Pancreas (tissue), 10 donors: Measurements from ENCODE around the gene INSYN1. TPM values are rescaled to one million over a fixed set of nuclear protein-coding genes. Genes with fewer than 3 reads are reported as not detected.
A peak's percentile ranks its signal among the peaks of the same experiment; 100 is the strongest.

Source experiments
- ATAC-seq, 4 donors: fragments of 200-7000 bp; cut with Tn5 transposase; one replicate each; pipeline versions ENCODE4 v1.8.0 to v1.9.1; 2020; ENCODE audit warnings: mild to moderate bottlenecking in 4 of 4, moderate library complexity in 4 of 4
- DNase-seq, 6 donors: peaks; one replicate each; pipeline ENCODE4 v3.0.0-alpha.2; 2020
- FAIRE-seq: peaks from 2 replicates; lab custom pipeline; 2012; peaks lifted over from hg19 to GRCh38; lab: Jason Lieb, UNC
- H3K27ac ChIP-seq, 4 donors: fragments of 200-600 bp; sonication (generic); 1 replicate in 3 of 4; 2 replicates in 1 of 4; pipeline versions ENCODE4 v1.5.0 to v1.8.0; 2020
- H3K27me3 ChIP-seq, 4 donors: fragments of 200-600 bp; one replicate each; pipeline ENCODE4 v1.8.0; 2021
- H3K36me3 ChIP-seq, 3 donors: fragments of 200-600 bp; sonication (generic) in 1 of 3; one replicate each; pipeline versions ENCODE4 v1.5.0 to v1.8.0; 2020 to 2021
- H3K4me1 ChIP-seq, 3 donors: fragments of 200-600 bp; one replicate each; pipeline ENCODE4 v1.8.0; 2021
- H3K4me3 ChIP-seq, 4 donors: fragments of 200-600 bp; sonication (generic) in 2 of 4; one replicate each; pipeline versions ENCODE4 v1.5.0 to v1.8.0; 2020 to 2021
- H3K9me3 ChIP-seq, 4 donors: fragments of 200-600 bp; one replicate each; pipeline ENCODE4 v1.8.0; 2021
- WGBS, 2 donors: extraction: QIAGEN DNeasy Blood & Tissue Kit; methylation state at CpG; one replicate each; pipeline ENCODE4 v1.1.7; 2013; 5-methylcytosine and 5-hydroxymethylcytosine counted together
- intact Hi-C, 3 donors: fragments of 100-400 bp; cut with DNase I; formaldehyde crosslinking; loops; one replicate each; pipeline versions ENCODE4 v1.11.1 to v1.14.2; 2022
- polyA plus RNA-seq, 2 donors: library from polyadenylated mRNA; stranded (reverse); fragments of 200-250 nt; gene quantifications; one replicate each; pipeline ENCODE4 v1.2.3, GENCODE V29; 2013
- total RNA-seq, 6 donors: library from RNA; stranded (reverse); fragmentation: NEBNext Ultra II Directional in 4 of 6; extraction: Animal tissue kit (Norgen Biotek cat#: 25700) in 4 of 6; gene quantifications; one replicate each; pipeline versions ENCODE4 v1.2.1 to v1.2.4, GENCODE V29; 2021 to 2023
- TF ChIP-seq, protein P1 (sequence below), 4 donors: fragments of 200-600 bp; sonication (generic) in 3 of 4; IDR thresholded peaks; one replicate each; pipeline versions ENCODE4 v1.5.0 to v1.8.0; 2021; ENCODE audit warnings: antibody characterized with exemption in 4 of 4
- donor health status: healthy with polysubstance abuse.
- donor health status: DM: no; HTN: no; CAD: no; lungs with moderate emphysema.
- donor health status: DM: no; HTN: no; CAD: no.
- donor health status: control.
- donor health status: control.
- donor health status: Bipolar disorder and iron deficiency.
- donor health status: DM: yes; HTN: yes; CAD: no.
- donor health status: DM: no; HTN: no; CAD: no.
- donor health status: DM: no; HTN: no; CAD: no.
- donor health status: DM: yes; HTN: yes; CAD: no.

Gene INSYN1
- total and polyA plus RNA-seq, 8 donors = 0.42 to 28.2 (median 1.7) TPM

DNA sequence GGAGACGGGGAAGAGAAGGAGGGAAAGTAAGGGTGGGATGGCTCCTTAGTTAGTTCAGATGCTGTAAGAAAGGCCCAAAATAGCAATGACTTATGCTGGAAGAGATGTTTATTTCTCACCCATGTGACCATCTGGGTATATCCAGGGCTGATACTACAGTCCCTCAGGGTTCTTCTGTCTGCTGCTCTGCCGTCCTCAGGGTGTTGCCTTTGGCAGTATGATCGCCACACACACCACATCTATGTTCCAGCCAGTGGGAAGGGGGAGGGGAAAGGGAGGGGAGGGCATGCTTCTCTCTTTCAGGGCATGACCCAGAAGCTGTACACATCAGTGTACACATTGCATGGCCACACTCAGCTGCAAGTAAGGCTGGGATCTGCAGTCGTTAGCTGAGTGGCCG lies 58.7 kb downstream of the INSYN1 start:
- TF ChIP-seq, protein P1, sequence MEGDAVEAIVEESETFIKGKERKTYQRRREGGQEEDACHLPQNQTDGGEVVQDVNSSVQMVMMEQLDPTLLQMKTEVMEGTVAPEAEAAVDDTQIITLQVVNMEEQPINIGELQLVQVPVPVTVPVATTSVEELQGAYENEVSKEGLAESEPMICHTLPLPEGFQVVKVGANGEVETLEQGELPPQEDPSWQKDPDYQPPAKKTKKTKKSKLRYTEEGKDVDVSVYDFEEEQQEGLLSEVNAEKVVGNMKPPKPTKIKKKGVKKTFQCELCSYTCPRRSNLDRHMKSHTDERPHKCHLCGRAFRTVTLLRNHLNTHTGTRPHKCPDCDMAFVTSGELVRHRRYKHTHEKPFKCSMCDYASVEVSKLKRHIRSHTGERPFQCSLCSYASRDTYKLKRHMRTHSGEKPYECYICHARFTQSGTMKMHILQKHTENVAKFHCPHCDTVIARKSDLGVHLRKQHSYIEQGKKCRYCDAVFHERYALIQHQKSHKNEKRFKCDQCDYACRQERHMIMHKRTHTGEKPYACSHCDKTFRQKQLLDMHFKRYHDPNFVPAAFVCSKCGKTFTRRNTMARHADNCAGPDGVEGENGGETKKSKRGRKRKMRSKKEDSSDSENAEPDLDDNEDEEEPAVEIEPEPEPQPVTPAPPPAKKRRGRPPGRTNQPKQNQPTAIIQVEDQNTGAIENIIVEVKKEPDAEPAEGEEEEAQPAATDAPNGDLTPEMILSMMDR (IDR thresholded peaks at IDR 0.05) = no peak
- peaks cover 0 to 4% (median 0%) of the 10 kb centered on the region in 3 donors for H3K4me1 ChIP-seq
- H3K4me3 ChIP-seq = no peak overlapping the region
- no peak for ATAC-seq
- H3K36me3 ChIP-seq = no peaks in the 10 kb centered on the region
- no peak for FAIRE-seq
- H3K27ac ChIP-seq = no peak overlapping the region
- DNase-seq = peak in 1 of 6 donors; percentile 8
- H3K27me3 ChIP-seq = no peaks in the 10 kb centered on the region
- intact Hi-C loops = no loop called here
- no peaks in the 10 kb centered on the region for H3K9me3 ChIP-seq
- WGBS, 2 donors = 82 to 84% methylated on average over 5 of the region's 5 CpGs

DNA sequence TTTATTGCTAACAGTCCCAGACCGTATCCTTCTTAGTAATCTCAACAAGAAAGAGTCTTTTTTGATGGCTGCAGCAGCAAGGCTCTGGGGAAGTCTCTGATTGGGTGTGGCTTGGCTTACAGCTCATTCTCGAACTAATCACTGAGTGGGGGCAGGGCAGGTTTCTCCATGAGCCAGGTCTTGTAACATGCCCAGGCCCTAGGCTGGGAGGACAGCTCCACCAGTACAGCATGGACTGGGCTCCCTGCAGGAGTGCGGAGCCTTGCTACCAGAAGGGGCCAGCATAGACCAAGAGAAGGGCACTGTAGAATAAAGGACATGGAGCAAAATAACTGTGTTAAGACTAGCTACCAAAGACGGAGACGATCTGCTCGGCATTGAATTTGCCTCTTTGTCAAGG lies 61.8 kb downstream of the INSYN1 start:
- intact Hi-C loops = no loop called here
- Histone ChIP-seq H3K4me3 (no peak overlapping the region), H3K27ac (no peak overlapping the region), H3K4me1 (peaks cover 0 to 9% (median 4%) of the 10 kb centered on the region in 3 donors), H3K36me3 (no peaks in the 10 kb centered on the region), H3K9me3 (no peaks in the 10 kb centered on the region), H3K27me3 (no peaks in the 10 kb centered on the region)
- TF ChIP-seq, protein P1 (IDR thresholded peaks at IDR 0.05) = no peak
- DNase-seq (peak in 1 of 6 donors; percentile 46), ATAC-seq (peak in 3 of 4 donors; percentile 41 to 72 (median 59)), FAIRE-seq (no peak)
- WGBS, 2 donors = 71 to 76% methylated on average over 6 of the region's 6 CpGs

DNA sequence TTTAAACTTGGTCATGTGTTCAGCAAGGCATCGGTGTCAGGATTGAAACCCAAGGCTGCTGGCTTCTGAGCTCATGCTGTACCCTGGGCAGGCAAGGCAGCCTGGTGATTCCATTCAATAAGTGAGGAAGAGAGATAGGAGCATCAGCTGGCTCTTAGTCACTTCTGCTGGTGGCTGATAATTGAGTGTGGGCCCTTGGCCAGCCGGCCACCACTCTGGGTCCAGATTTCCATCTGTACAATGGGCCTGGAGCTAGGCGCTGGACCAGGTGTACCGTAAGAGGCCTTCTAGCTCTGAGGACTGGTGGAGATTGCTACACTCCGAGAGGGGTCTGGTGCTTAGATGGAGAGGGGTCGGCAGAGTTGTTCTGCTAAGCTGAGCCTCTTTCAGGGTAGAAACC lies 64.7 kb downstream of the INSYN1 start:
- Histone ChIP-seq H3K36me3 (no peaks in the 10 kb centered on the region), H3K9me3 (no peaks in the 10 kb centered on the region), H3K27ac (no peak overlapping the region), H3K4me3 (no peak overlapping the region), H3K4me1 (peaks cover 0 to 17% (median 4%) of the 10 kb centered on the region in 3 donors), H3K27me3 (no peaks in the 10 kb centered on the region)
- WGBS, 2 donors = 83 to 92% methylated on average over 6 of the region's 6 CpGs
- no peak for ATAC-seq
- TF ChIP-seq, protein P1 (IDR thresholded peaks at IDR 0.05) = no peak
- DNase-seq = peak in 1 of 6 donors; percentile 40
- no peak for FAIRE-seq
- intact Hi-C loops = no loop called here

DNA sequence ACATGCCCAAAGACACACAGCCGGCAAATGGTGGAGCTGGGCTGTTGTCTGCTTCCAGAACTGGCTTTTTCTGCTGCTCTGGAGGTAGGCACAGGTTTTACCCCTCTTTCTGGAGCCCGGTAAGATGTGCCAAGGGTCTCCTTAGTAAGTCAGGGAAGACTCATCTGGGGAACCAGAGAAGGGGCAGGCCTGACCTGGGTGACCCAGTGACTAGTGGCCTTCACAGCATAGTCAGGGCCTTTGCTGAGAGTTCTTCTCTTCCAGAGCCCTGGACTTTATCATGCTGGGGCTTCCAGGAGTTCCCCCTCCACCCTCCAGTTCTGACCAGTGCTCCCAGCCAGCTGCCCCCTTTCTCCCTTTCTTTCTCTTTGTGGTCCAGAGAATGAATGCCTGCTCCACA lies 65.8 kb downstream of the INSYN1 start:
- intact Hi-C loops = no loop called here
- Histone ChIP-seq H3K27me3 (no peaks in the 10 kb centered on the region), H3K27ac (no peak overlapping the region), H3K4me3 (no peak overlapping the region), H3K36me3 (no peaks in the 10 kb centered on the region), H3K9me3 (no peaks in the 10 kb centered on the region), H3K4me1 (peaks cover 0 to 17% (median 4%) of the 10 kb centered on the region in 3 donors)
- TF ChIP-seq, protein P1 (IDR thresholded peaks at IDR 0.05) = no peak
- DNase-seq (peak in 1 of 6 donors; percentile 16), FAIRE-seq (no peak), ATAC-seq (no peak)
- 97 to 100% methylated on average over 2 of the region's 2 CpGs for WGBS, 2 donors

DNA sequence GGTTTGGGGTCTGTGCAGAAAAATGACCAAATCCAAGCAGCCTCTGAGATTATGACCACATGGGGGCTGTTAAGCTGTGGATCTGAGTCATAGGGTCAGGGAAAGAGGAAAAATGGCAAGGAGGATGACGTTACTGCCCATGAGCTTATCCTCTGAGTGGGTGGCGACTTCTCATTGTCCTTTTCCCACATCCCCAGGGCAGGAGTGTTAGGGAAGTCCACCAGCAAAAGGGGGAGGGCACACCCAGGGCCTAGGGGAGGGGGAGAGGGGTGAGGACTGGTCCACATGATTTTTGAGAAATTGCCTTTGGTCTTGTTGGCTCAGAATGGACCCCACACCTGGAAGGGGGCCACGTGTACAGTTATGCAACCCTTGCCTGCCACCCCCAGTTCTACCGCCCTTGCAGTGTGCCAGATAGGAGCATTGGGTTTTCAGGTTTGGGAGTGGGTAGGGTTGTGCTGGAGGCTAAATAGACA lies 66.3 kb downstream of the INSYN1 start:
- peaks cover 0 to 17% (median 4%) of the 10 kb centered on the region in 3 donors for H3K4me1 ChIP-seq
- no peak overlapping the region for H3K4me3 ChIP-seq
- H3K27ac ChIP-seq = no peak overlapping the region
- ATAC-seq (peak in 1 of 4 donors; percentile 7), FAIRE-seq (no peak), DNase-seq (peak in 1 of 6 donors; percentile 20)
- WGBS, 2 donors = 62 to 64% methylated on average over 4 of the region's 4 CpGs
- TF ChIP-seq, protein P1 (IDR thresholded peaks at IDR 0.05) = no peak
- H3K9me3 ChIP-seq = no peaks in the 10 kb centered on the region
- intact Hi-C loops = no loop called here
- H3K27me3 ChIP-seq = no peaks in the 10 kb centered on the region
- H3K36me3 ChIP-seq = no peaks in the 10 kb centered on the region
